ENCODE data around the gene DDX11. TPM values are rescaled to one million over a fixed set of nuclear protein-coding genes. Genes with fewer than 3 reads are reported as not detected.
"Not testable (repeated sequence)": the region's sequence is repeated elsewhere in the genome, so short reads cannot be mapped to it uniquely, and the experiment has no call there.

Gene DDX11
- polyA plus RNA-seq, 3 donors: 0.61 to 41.2 (median 1.7) TPM

GRCh38 chr12:31057671-31058070 is 16.0 kb upstream of the DDX11 start:
- Mint-ChIP-seq H3K9me3 (peaks cover 0 to 1% (median 0%) of the 10 kb centered on the region in 7 donors), H3K4me3 (no peak overlapping the region), H3K27me3 (ENCODE audit: low read depth in 3 of 3) (peaks cover 0 to 2% (median under 1%) of the 10 kb centered on the region in 3 donors), H3K4me1 (no peaks in the 10 kb centered on the region), H3K27ac (no peak overlapping the region), H3K36me3 (no peaks in the 10 kb centered on the region)
- Histone ChIP-seq H3K4me1 (ENCODE audit: control insufficient read depth in 1 of 2, insufficient read depth in 2 of 2, low read length in 2 of 2) (no peaks in the 10 kb centered on the region), H3K9me3 (replicated peaks in 1 of 2; ENCODE audit: control insufficient read depth in 1 of 2, insufficient read depth in 1 of 2, low read length in 2 of 2) (no peaks in the 10 kb centered on the region), H3K4me2 (replicated peaks; ENCODE audit: extremely low read depth, low read length, poor library complexity, severe bottlenecking) (no peak overlapping the region), H3K27ac (ENCODE audit: low read depth in 1 of 2, low read length in 2 of 2) (no peak overlapping the region), H3K9ac (ENCODE audit: insufficient read depth, low read length, poor library complexity, severe bottlenecking) (no peak overlapping the region), H3K27me3 (ENCODE audit: control insufficient read depth in 2 of 2, insufficient read depth in 2 of 2, low read length in 2 of 2) (no peaks in the 10 kb centered on the region), H3K79me2 (ENCODE audit: insufficient read depth, low read length) (no peaks in the 10 kb centered on the region), H3K4me3 (replicated peaks in 1 of 3; ENCODE audit: low read depth in 2 of 3, low read length in 3 of 3) (no peak overlapping the region), H2AFZ (ENCODE audit: insufficient read depth, low read depth, low read length, poor library complexity, severe bottlenecking) (no peak overlapping the region), H4K20me1 (ENCODE audit: insufficient read depth, low read length) (no peaks in the 10 kb centered on the region), H3K36me3 (replicated peaks in 1 of 2; ENCODE audit: control insufficient read depth in 1 of 2, insufficient read depth in 2 of 2, low read length in 2 of 2) (no peaks in the 10 kb centered on the region)
- no CpG with 5 or more reads among the region's 4 CpGs for WGBS (ENCODE audit: insufficient coverage)
- intact Hi-C loops (cut with micrococcal nuclease): no loop called here
- no peak for TF ChIP-seq CTCF (IDR thresholded peaks at IDR 0.05)
- DNase-seq: no peak

- H3K4me1 Mint-ChIP-seq; H3K79me2 ChIP-seq (ENCODE audit: insufficient read depth, low read length); H3K27me3 ChIP-seq (ENCODE audit: control insufficient read depth in 2 of 2, insufficient read depth in 2 of 2, low read length in 2 of 2); H3K4me3 ChIP-seq (replicated peaks in 1 of 3; ENCODE audit: low read depth in 2 of 3, low read length in 3 of 3); H3K4me2 ChIP-seq (replicated peaks; ENCODE audit: extremely low read depth, low read length, poor library complexity, severe bottlenecking); H3K36me3 ChIP-seq (replicated peaks in 1 of 2; ENCODE audit: control insufficient read depth in 1 of 2, insufficient read depth in 2 of 2, low read length in 2 of 2); H3K9ac ChIP-seq (ENCODE audit: insufficient read depth, low read length, poor library complexity, severe bottlenecking); H3K9me3 ChIP-seq (replicated peaks in 1 of 2; ENCODE audit: control insufficient read depth in 1 of 2, insufficient read depth in 1 of 2, low read length in 2 of 2); H3K27ac Mint-ChIP-seq; H3K27ac ChIP-seq (ENCODE audit: low read depth in 1 of 2, low read length in 2 of 2); H3K4me3 Mint-ChIP-seq; H3K36me3 Mint-ChIP-seq; H3K27me3 Mint-ChIP-seq (ENCODE audit: low read depth in 3 of 3); intact Hi-C loops (cut with micrococcal nuclease); H4K20me1 ChIP-seq (ENCODE audit: insufficient read depth, low read length); DNase-seq; H2AFZ ChIP-seq (ENCODE audit: insufficient read depth, low read depth, low read length, poor library complexity, severe bottlenecking); H3K9me3 Mint-ChIP-seq; H3K4me1 ChIP-seq (ENCODE audit: control insufficient read depth in 1 of 2, insufficient read depth in 2 of 2, low read length in 2 of 2): not testable (repeated sequence)
- WGBS (ENCODE audit: insufficient coverage): 92% methylated on average over 2 of the region's 3 CpGs
These were observed 7.5 kb upstream of the DDX11 start for GRCh38 chr12:31066196-31066595.

- H3K36me3 ChIP-seq (replicated peaks in 1 of 2; ENCODE audit: control insufficient read depth in 1 of 2, insufficient read depth in 2 of 2, low read length in 2 of 2); DNase-seq; H3K9ac ChIP-seq (ENCODE audit: insufficient read depth, low read length, poor library complexity, severe bottlenecking); H3K4me2 ChIP-seq (replicated peaks; ENCODE audit: extremely low read depth, low read length, poor library complexity, severe bottlenecking); H3K9me3 Mint-ChIP-seq; H3K27me3 Mint-ChIP-seq (ENCODE audit: low read depth in 3 of 3); H3K4me1 ChIP-seq (ENCODE audit: control insufficient read depth in 1 of 2, insufficient read depth in 2 of 2, low read length in 2 of 2); H3K9me3 ChIP-seq (replicated peaks in 1 of 2; ENCODE audit: control insufficient read depth in 1 of 2, insufficient read depth in 1 of 2, low read length in 2 of 2); H3K4me3 Mint-ChIP-seq; H4K20me1 ChIP-seq (ENCODE audit: insufficient read depth, low read length); intact Hi-C loops (cut with micrococcal nuclease); H3K4me1 Mint-ChIP-seq; H3K27ac ChIP-seq (ENCODE audit: low read depth in 1 of 2, low read length in 2 of 2); H3K79me2 ChIP-seq (ENCODE audit: insufficient read depth, low read length); H3K4me3 ChIP-seq (replicated peaks in 1 of 3; ENCODE audit: low read depth in 2 of 3, low read length in 3 of 3); H3K27ac Mint-ChIP-seq; H3K36me3 Mint-ChIP-seq; H2AFZ ChIP-seq (ENCODE audit: insufficient read depth, low read depth, low read length, poor library complexity, severe bottlenecking); H3K27me3 ChIP-seq (ENCODE audit: control insufficient read depth in 2 of 2, insufficient read depth in 2 of 2, low read length in 2 of 2): not testable (repeated sequence)
- WGBS (ENCODE audit: insufficient coverage): no CpG with 5 or more reads among the region's 2 CpGs
These were observed 6.0 kb upstream of the DDX11 start for GRCh38 chr12:31067656-31068055.

GRCh38 chr12:31070971-31071740 is 2.5 kb upstream of the DDX11 start:
- H3K9me3 Mint-ChIP-seq; H3K4me3 ChIP-seq (replicated peaks in 1 of 3; ENCODE audit: low read depth in 2 of 3, low read length in 3 of 3); H3K4me2 ChIP-seq (replicated peaks; ENCODE audit: extremely low read depth, low read length, poor library complexity, severe bottlenecking); H3K27me3 ChIP-seq (ENCODE audit: control insufficient read depth in 2 of 2, insufficient read depth in 2 of 2, low read length in 2 of 2); H3K9ac ChIP-seq (ENCODE audit: insufficient read depth, low read length, poor library complexity, severe bottlenecking); H3K9me3 ChIP-seq (replicated peaks in 1 of 2; ENCODE audit: control insufficient read depth in 1 of 2, insufficient read depth in 1 of 2, low read length in 2 of 2); H3K36me3 Mint-ChIP-seq; H4K20me1 ChIP-seq (ENCODE audit: insufficient read depth, low read length); H2AFZ ChIP-seq (ENCODE audit: insufficient read depth, low read depth, low read length, poor library complexity, severe bottlenecking); H3K27me3 Mint-ChIP-seq (ENCODE audit: low read depth in 3 of 3); intact Hi-C loops (cut with micrococcal nuclease); H3K4me3 Mint-ChIP-seq; DNase-seq; H3K27ac Mint-ChIP-seq; H3K27ac ChIP-seq (ENCODE audit: low read depth in 1 of 2, low read length in 2 of 2); H3K36me3 ChIP-seq (replicated peaks in 1 of 2; ENCODE audit: control insufficient read depth in 1 of 2, insufficient read depth in 2 of 2, low read length in 2 of 2): not testable (repeated sequence)
- peaks cover 12% of the 10 kb centered on the region in 2 donors for H3K4me1 ChIP-seq (ENCODE audit: control insufficient read depth in 1 of 2, insufficient read depth in 2 of 2, low read length in 2 of 2)
- H3K79me2 ChIP-seq (ENCODE audit: insufficient read depth, low read length): peaks cover 13% of the 10 kb centered on the region
- 91% methylated on average over 24 of the region's 53 CpGs for WGBS (ENCODE audit: insufficient coverage)
- H3K4me1 Mint-ChIP-seq: peaks cover 25% of the 10 kb centered on the region

All from CD14-positive monocyte (primary cell).